MCF 10A (cell line): Measurements from ENCODE around the gene ATL3. TPM values are rescaled to one million over a fixed set of nuclear protein-coding genes. Genes with fewer than 3 reads are reported as not detected.
A peak's percentile ranks its signal among the peaks of the same experiment; 100 is the strongest.
"Not testable (repeated sequence)": the region's sequence is repeated elsewhere in the genome, so short reads cannot be mapped to it uniquely, and the experiment has no call there.

Source experiments
- BruUV-seq: library from RNA; stranded (reverse); fragments of 400-500 nt; replicated peaks from 2 replicates; lab custom pipeline; 2021; lab: Mats Ljungman, UMichigan
- CTCF ChIA-PET: fragments of 300-600 bp; sonication (Branson Sonifier 250); formaldehyde crosslinking; extraction: SDS; loops from one replicate; lab custom pipeline; 2021; ENCODE audit warnings: antibody characterized with exemption, inconsistent platforms; lab: Yijun Ruan, JAX
- POLR2A ChIA-PET: fragments of 300-600, 350-650 bp; sonication (Branson Sonifier 250); formaldehyde crosslinking; extraction: SDS; loops from one replicate; lab custom pipeline; 2020; ENCODE audit warnings: antibody characterized with exemption, inconsistent platforms; lab: Yijun Ruan, JAX
- DNase-seq: peaks from one replicate; pipeline ENCODE4 v3.0.0-alpha.2; 2018; ENCODE audit not compliant: unreplicated experiment
- H3K27ac Mint-ChIP-seq: one replicate; pipeline ENCODE4 v1.8.0; 2022; ENCODE audit warnings: mild to moderate bottlenecking, low read depth, mixed read lengths; ENCODE audit not compliant: unreplicated experiment
- H3K27me3 Mint-ChIP-seq: one replicate; pipeline ENCODE4 v1.8.0; 2022; ENCODE audit warnings: mixed read lengths; ENCODE audit not compliant: insufficient read depth, unreplicated experiment
- H3K36me3 Mint-ChIP-seq: one replicate; pipeline ENCODE4 v1.8.0; 2022; ENCODE audit warnings: mild to moderate bottlenecking, moderate library complexity, mixed read lengths; ENCODE audit not compliant: insufficient read depth, unreplicated experiment
- H3K4me1 Mint-ChIP-seq: one replicate; pipeline ENCODE4 v1.8.0; 2022; ENCODE audit warnings: mixed read lengths; ENCODE audit not compliant: insufficient read depth, unreplicated experiment
- H3K4me3 Mint-ChIP-seq: one replicate; pipeline ENCODE4 v1.8.0; 2022; ENCODE audit warnings: mild to moderate bottlenecking, moderate library complexity, mixed read lengths; ENCODE audit not compliant: unreplicated experiment
- H3K9me3 Mint-ChIP-seq: one replicate; pipeline ENCODE4 v1.8.0; 2022; ENCODE audit warnings: mixed read lengths; ENCODE audit not compliant: unreplicated experiment
- CTCF ChIP-seq: fragments of 200-600 bp; IDR thresholded peaks from one replicate; pipeline ENCODE4 v1.8.0; 2022; ENCODE audit warnings: antibody characterized with exemption, mild to moderate bottlenecking; ENCODE audit not compliant: unreplicated experiment
- intact Hi-C: fragments of 100-400 bp; cut with micrococcal nuclease; formaldehyde crosslinking; loops from 2 replicates; pipeline ENCODE4 v1.14.1; 2022
- total RNA-seq: library from RNA; stranded (reverse); gene quantifications from 2 replicates; pipeline ENCODE4 v1.2.3, GENCODE V29; 2022

The ATL3 gene
- total RNA-seq, 1 experiment from 2014 or later: 74.0 TPM

GRCh38 chr11:63686926-63687325 lies 15.8 kb upstream of the ATL3 start:
- intact Hi-C loops: no loop called here
- Mint-ChIP-seq H3K27me3 (no peaks in the 10 kb centered on the region), H3K4me3 (no peak overlapping the region), H3K36me3 (peaks cover 9% of the 10 kb centered on the region), H3K9me3 (no peaks in the 10 kb centered on the region), H3K4me1 (peaks cover 35% of the 10 kb centered on the region), H3K27ac (no peak overlapping the region)
- POLR2A ChIA-PET: interaction anchor here (0.6 to 3.6 kb wide), 5 partner anchors 17 to 1074 kb away, joined by 3 to 26 read pairs (median 4); partner anchors contain the start of genes ATL3 and ROM1
- CTCF ChIA-PET: interaction anchor here (0.7 kb wide), 2 partner anchors 51 to 207 kb away, joined by 3 to 4 read pairs; no protein-coding TSS in a partner anchor
- DNase-seq: no peak
- TF ChIP-seq CTCF: no peak
- no TSS peak for BruUV-seq

GRCh38 chr11:63685158-63685721 lies 14.1 kb upstream of the ATL3 start:
- DNase-seq, H3K9me3 Mint-ChIP-seq, H3K27me3 Mint-ChIP-seq, H3K36me3 Mint-ChIP-seq, intact Hi-C loops, H3K27ac Mint-ChIP-seq, BruUV-seq, H3K4me3 Mint-ChIP-seq: not testable (repeated sequence)
- ChIA-PET CTCF (interaction anchor here (0.7 kb wide), 1 partner anchor 52 kb away, joined by 5 read pairs; no protein-coding TSS in a partner anchor), POLR2A (interaction anchor here (0.5 to 6.0 kb wide), 4 partner anchors 17 to 591 kb away, joined by 3 to 270 read pairs (median 3); partner anchors contain the start of gene ATL3)
- peaks cover 34% of the 10 kb centered on the region for H3K4me1 Mint-ChIP-seq

- Mint-ChIP-seq H3K4me3 (peak overlapping the region; percentile 92), H3K9me3 (no peaks in the 10 kb centered on the region), H3K36me3 (no peaks in the 10 kb centered on the region), H3K27ac (peak overlapping the region; percentile 52), H3K27me3 (no peaks in the 10 kb centered on the region), H3K4me1 (peaks cover 21% of the 10 kb centered on the region)
- BruUV-seq: no TSS peak
- no peak for TF ChIP-seq CTCF
- DNase-seq: no peak
- intact Hi-C loops: no loop called here
- CTCF ChIA-PET: interaction anchor here (1.3 to 2.7 kb wide), 4 partner anchors 10 to 55 kb away, joined by 4 to 20 read pairs (median 6); partner anchors contain the start of gene ATL3
- POLR2A ChIA-PET: interaction anchor here (0.6 to 6.0 kb wide), 15 partner anchors 7 to 878 kb away, joined by 3 to 270 read pairs (median 7); partner anchors contain the start of genes ATL3, CHRM1 and STIP1
These were observed 12.2 kb upstream of the ATL3 start for GRCh38 chr11:63683133-63683991.

DNA sequence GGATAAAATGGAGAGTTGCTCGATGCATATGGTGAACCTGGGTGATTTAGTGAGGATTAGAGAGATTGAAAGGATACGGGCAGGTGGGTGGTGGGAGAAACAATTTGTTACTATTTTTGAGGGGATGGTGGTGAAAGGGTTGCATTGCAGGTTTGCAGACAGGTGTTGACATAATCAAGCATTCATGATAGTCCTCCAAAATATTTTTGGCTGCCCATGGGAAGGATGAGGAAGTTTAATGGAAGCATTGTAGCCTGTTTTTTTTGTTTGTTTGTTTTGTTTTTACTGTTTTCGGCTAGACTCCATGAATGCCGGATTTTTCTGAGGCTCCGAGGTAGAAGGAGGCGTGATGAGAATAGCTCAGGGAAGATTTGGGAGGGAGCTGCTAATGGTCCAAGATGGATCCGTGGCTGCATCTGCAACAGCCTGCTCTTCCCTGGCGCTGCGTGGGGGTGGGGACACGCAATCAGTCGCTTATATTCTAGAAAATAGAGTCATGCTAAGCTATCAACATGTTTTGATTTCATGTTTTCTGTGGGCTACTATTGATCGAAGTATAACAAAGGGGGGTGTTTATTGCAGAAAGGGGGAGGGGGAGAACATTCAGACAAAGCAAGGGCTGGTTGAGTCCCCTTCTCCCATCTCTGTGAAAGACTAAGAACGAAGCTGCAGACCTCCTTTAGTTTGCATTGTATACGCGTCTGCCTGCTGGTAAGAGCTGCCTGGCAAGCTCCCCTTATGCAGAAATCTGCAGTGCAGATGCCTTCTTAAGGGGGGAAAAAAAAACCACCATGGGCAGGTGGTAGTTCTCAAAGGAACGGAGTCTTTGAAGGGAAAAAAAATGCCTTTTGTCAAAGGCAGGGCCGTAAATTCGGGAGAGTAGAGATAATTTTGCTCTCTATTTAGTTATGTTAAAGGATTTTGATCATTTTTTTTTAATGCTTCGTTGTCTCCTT lies 11.2 kb upstream of the ATL3 start:
- Mint-ChIP-seq H3K4me1 (peaks cover 21% of the 10 kb centered on the region), H3K27ac (peak overlapping the region; percentile 52), H3K4me3 (peak overlapping the region; percentile 92), H3K9me3 (no peaks in the 10 kb centered on the region), H3K27me3 (no peaks in the 10 kb centered on the region), H3K36me3 (no peaks in the 10 kb centered on the region)
- intact Hi-C loops: no loop called here
- CTCF ChIA-PET: interaction anchor here (0.5 to 2.7 kb wide), 10 partner anchors 9 to 793 kb away, joined by 3 to 20 read pairs (median 4); partner anchors contain the start of gene ATL3
- DNase-seq: peak; percentile 33
- no TSS peak for BruUV-seq
- POLR2A ChIA-PET: interaction anchor here (0.6 to 6.0 kb wide), 35 partner anchors 8 to 1091 kb away, joined by 3 to 270 read pairs (median 5); partner anchors contain the start of genes ATL3, SLC3A2, STIP1 and TUT1
- peak; percentile 14 for TF ChIP-seq CTCF
